ENCODE results near the gene KCNMB2.

DNA sequence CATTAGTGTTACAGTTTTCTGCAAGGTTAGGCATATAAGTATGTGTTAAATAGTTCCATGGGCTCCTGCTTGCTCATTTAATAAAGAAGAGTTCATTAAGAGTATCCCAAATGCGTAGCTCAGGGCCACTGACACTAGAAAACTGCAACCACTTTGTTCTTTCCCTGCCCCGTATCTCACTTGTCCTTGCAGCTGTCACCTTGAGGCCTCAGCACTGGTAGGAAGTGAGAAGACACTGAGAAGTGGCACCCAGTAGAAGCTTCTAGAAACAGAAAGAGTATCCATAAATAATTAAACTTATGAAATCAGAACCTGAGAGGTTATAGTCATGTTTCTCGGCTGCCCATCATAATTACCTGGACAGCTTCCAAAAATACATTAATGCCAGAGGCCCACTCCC is 266.0 kb downstream of the KCNMB2 start:
- TF ChIP-seq EZH2 (IDR thresholded peaks at IDR 0.05), result no peak
- TF ChIP-seq POLR2AphosphoS5 (IDR thresholded peaks at IDR 0.05; ENCODE audit: borderline replicate concordance, low read depth, low read length), result no peak
- no peak for TF ChIP-seq FOXP2 (optimal IDR thresholded peaks at IDR 0.05; ENCODE audit: control extremely low read depth, extremely low read length, insufficient read depth)

All from SK-N-MC (cell line).